CD4-positive, alpha-beta T cell treated with Interleukin-17A for 4 hours (primary cell): ENCODE data around the gene TMEM106C.

Experiments
- DNase-seq: peaks from one replicate; pipeline ENCODE4 v3.0.0-alpha.2; 2020; ENCODE audit warnings: mixed read lengths

The TMEM106C gene, protein sequence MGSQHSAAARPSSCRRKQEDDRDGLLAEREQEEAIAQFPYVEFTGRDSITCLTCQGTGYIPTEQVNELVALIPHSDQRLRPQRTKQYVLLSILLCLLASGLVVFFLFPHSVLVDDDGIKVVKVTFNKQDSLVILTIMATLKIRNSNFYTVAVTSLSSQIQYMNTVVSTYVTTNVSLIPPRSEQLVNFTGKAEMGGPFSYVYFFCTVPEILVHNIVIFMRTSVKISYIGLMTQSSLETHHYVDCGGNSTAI

GRCh38 chr12:47963340-47964040 is at the start of gene TMEM106C:
TSS of gene TMEM106C (plus strand) at chr12:47963596. CDS start at chr12:47964237, 641 bp downstream.
- DNase-seq = peak; percentile 96

DNA sequence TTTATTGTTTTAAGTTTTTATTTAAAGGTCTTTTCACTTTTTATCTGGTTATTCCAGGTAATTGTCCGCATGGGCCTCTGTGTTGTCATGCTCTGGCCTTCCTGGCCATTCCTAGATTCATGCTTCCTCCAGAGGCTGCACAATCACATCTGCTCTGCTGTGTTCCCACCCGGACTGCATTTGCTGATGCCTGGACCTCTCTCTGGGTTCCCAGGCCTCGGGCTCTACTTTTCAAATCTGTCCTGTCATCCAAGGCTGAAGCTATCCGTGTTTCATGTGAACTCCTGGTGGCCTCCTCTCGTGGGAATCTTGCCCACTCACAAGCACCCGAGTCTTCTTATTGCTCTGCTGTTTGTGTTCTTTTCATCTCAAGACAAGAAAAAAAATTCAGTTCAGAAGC is 42.5 kb upstream of the TMEM106C start:
- DNase-seq = no peak

- no peak for DNase-seq
Measured at GRCh38 chr12:47921907-47922306, 41.5 kb upstream of the TMEM106C start.

- DNase-seq = no peak
Measured at GRCh38 chr12:47927346-47927745, 36.0 kb upstream of the TMEM106C start.

DNA sequence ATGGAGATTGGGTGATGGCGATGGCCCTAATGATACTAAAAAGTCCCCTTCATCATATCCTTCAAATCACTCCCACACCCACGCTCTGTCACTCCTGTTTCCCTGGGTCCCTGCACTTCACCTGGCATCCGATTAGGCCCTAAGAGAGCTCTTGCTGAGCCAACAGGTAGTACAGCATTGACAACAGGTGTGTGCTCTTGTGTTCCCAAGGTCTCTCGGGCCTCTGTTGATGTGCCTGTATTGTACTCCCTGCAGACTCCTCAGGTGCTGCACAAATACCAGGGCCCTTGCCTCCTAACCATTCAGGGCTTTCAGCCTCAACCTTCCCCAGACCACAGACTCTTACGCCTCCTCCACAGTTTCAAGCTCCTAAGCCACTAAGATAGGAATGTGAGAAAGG is 32.8 kb upstream of the TMEM106C start:
- DNase-seq = no peak

DNA sequence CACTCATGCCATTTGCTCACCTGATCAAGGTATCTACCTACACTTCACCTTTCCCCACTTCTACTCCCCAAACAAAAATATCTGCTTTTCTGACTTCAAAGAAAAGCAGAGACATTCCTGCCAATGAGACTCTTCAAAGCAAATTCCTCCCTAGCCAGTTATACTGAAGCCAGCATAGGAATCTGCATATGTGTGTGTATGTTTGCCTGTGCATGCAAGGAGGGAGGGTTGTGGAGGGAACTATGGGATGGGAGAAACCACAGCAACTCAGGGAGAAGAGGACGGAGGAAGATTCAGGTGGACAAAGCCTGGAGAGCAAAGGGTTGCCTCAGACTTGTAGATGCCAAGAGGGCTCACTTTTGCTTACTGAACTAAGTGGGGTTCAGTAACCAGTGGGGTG is 32.2 kb upstream of the TMEM106C start:
- no peak for DNase-seq

GRCh38 chr12:47935184-47935583 is 28.2 kb upstream of the TMEM106C start:
- DNase-seq = no peak

DNA sequence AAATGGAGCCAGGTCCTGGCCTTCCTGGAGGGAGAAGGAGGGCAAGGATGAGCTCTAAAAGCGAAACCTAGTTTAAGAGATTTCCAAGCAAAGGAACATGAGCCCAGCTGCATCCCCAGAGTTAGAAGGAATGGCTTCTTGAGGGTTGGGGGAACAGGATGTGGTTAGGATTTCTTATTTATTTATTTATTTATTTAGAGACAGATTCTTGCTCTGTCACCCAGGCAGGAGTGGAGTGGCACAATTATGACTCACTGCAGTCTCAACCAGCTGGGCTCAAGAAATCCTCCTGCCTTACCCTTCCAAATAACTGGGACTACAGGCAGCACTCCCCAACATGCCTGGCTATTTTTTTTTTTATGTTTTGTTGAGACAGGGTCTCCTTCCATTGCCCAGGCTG is 25.3 kb upstream of the TMEM106C start:
- DNase-seq = no peak

DNA sequence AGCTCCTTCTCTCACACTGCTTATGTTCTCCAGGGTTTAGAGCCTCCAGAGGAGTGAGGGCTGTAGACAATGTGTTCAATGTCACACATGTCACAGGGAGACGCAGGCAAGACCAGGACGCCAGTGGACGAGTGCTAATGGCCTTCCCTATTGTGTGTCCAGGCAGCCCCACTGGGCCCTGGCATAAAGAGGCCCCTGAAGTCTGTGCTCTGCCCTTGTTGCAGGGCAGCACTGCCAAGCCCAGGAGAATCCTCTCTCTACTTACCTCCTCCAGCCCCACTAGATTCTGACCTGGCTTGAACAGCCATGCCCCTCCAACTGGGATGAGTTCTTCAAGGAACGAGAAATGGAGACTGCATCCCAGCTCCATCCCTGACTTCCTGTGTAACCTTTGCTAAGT is 24.8 kb upstream of the TMEM106C start:
- no peak for DNase-seq

DNA sequence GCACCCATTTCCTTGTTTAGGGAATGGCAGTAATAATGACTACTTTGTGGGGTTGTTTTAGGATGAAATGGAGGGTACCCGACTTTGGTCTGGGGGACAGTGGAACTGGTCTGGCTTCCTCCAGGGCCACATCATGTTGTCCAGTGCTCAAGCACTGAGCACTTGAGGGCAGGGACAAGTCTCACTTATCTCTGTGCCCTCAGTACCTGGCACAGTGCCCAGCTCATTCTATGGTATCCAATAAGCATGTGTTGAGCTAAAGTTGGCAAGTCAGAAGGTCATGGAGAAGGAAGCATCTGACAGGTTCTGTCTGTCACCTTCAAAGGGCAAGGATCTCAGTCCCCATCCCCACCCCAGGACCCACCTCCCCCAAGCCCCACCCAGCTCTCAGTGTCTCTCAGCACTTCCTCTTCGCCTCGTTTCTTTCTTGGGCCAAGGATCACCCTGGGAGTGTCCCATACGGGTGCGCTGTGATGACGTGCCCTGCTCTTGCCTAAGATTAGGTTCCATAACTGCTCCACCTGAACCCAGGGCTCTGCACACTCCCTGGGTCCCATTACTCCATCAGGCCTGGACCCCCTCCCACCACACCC is 24.3 kb upstream of the TMEM106C start:
- DNase-seq = no peak

- no peak for DNase-seq
Measured at GRCh38 chr12:47940773-47941474, 22.5 kb upstream of the TMEM106C start.

DNA sequence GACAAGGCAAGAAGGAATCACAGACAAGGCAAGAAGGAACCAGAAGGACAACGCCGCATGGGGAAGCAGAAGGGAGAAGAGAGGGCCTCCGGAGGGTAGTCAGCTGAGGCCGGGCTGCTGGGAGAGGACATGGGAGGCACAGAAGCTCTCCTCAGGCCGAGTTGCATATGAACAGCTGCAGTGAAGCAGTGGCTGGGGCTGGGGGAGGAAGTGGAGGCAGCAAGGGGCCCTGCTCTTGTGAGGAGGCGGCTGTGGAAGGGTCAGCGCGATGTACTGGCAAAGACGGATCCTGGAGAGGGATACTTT is 22.0 kb upstream of the TMEM106C start:
- DNase-seq = no peak

DNA sequence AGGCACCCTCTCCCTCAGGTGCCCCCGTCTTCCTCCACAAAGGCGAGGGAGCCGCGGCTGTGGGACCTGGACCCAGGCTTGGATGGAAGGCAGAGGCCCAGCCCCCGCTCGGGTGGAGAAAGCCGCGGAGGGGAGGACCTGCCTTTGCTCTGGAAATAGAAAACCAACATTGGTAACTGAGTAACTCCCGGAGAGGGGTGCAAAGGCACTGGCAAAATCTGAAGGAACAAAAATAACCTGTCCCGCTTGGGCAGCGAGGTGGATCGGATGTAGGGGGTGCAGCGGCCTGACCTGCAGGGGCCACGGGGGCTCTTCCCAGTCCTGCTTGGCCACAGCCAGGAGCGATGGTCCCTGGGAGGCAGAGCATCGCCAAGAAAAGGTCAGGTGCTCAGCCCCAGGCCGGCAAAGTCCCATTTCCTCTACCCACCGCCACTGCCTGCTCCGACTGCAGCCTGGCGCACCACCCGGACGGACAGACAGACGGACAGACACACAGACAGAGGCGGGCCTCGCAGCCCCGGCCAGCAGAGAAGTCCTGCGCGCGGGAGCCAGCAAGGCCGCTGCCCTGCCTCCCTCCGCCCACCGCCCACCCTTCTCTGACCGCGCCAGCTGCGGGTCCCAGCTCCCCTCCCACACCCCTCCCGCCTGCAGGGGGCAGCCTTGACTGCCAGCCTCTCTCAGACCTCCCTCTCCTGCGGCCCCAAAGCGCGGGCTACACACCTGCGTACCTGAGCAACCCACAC is 21.4 kb upstream of the TMEM106C start:
- DNase-seq = peak; percentile 68

DNA sequence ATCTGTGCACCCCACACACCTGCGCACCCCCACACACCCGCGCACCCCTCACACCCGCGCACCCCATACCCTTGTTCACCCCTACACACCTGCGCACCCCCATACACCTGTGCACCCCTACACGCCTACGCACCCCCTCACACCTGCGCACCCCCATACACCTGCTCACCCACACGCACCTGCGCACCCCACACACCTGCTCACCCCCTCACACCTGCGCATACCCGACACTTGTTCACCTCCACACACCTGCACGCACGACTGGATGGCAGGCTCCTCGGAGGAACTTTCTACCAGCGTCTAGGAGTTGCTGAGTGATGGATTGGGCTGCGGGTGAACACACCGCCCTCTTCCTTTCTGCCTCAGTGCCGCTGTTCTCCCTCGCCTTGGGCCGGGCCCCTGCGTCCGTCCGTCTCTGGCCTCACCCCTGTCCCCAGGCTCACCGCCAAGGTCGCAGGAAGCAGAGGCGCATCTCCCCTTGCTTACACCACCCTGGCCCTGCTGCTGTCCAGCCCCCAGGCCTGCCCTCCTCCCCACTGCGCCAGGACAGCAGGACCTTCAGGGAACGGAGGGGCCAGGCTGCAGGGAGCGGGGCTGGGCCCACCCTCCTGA is 20.7 kb upstream of the TMEM106C start:
- DNase-seq = no peak

DNA sequence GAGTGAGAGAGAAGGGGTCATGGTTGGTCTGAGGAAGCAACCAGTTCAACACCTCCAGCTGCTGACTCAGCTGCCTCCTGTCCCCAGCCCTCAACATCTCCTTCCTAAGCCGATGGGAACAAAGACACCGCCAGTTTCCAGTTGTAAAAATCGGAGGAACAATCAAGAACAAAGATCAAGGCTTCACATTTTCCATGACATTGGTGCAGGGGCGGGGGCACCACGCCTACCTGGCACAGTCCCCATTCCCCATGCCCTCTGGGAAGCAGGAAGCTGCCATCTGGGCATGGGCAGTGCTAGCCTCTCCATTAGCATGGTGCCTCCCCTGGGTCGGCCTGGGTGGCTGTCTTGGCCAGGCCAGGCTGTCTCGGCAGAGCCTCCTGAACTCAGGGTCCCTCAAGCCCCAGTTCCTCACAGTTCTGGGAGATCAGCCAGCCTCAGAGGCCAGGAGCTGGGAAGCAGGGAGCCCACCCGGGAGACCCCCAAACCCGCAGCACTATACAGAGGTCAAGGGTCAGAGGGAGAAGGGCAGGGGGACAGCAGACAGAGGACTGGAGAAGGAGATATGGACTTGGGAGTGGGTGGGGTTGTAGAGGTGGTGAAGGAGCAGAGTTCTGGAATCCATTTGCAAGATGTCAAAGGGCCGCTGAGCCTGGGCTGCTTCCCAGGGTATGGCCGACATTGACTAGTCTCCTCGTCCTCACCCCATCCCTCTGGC is 19.6 kb upstream of the TMEM106C start:
- DNase-seq = no peak

- no peak for DNase-seq
Measured at GRCh38 chr12:47944685-47945340, 18.6 kb upstream of the TMEM106C start.

- no peak for DNase-seq
Measured at GRCh38 chr12:47945341-47945728, 18.1 kb upstream of the TMEM106C start.

DNA sequence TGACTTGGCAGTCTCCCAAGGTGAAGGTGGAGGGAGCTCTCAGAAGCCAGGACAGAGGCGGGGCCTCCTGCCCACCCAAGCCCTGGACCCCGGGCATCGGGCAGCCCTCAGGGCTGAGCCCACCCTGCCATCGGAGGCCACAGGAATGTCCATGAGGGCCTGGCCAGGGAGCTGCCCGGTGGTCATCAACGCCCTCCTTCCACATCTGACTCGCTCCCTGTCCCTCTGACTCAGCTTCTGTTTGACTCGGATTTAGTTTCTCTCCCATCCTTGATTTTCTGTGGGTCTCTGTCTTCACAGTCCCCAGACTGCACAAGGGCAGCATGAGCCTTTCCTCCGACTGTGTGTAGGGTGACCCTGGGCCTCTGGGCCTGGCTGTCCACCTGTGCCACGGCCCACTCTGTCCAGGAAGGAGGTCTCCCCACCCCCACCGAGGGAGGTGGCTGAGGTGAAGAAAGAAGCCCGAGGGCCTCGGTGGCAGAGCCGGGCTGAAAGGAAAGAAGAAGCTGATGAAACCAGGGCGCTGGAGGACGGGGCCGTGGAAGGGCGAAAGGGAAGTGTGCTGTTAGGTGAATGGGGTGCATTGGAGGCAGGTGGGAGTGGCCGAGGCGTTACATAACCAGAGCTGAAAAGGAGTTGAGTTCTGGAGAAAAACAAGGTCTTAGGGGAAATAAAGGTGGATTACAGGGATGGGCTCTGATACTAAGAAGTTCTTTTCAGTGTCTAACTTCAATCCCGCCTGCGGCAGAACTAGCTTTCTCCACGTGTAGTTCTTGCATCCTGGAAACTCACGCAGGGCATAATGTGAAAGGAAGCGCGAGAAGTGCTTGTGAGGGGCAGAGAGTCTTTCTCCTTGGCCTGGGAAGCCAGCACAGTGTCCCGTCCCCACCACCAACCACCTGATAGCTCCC is 16.7 kb upstream of the TMEM106C start:
- DNase-seq = no peak

GRCh38 chr12:47947341-47947740 is 16.1 kb upstream of the TMEM106C start:
- DNase-seq = no peak
